ENCODE measurements around the gene CFDP1. TPM values are rescaled to one million over a fixed set of nuclear protein-coding genes. Genes with fewer than 3 reads are reported as not detected.

CFDP1 gene

Small RNA genes lying within 50 kb of the gene (small RNA-seq; reads per million reads assigned to genes)
- gene RF00598 (ENCODE audit: insufficient read depth) (not detected), gene RNU6-758P (ENCODE audit: insufficient read depth) (not detected)
